Right ventricle myocardium superior (tissue), 1 donor: ENCODE data around the gene HSD3B2. TPM values are rescaled to one million over a fixed set of nuclear protein-coding genes. Genes with fewer than 3 reads are reported as not detected.
"Not testable (repeated sequence)": the region's sequence is repeated elsewhere in the genome, so short reads cannot be mapped to it uniquely, and the experiment has no call there.

Experiments used
- ATAC-seq: fragments of 200-7000 bp; cut with Tn5 transposase; one replicate; pipeline ENCODE4 v1.9.1; 2020; ENCODE audit warnings: mild to moderate bottlenecking; ENCODE audit not compliant: poor library complexity
- DNase-seq: peaks from one replicate; pipeline ENCODE4 v3.0.0-alpha.2; 2020
- intact Hi-C: fragments of 100-400 bp; cut with DNase I; formaldehyde crosslinking; loops from one replicate; pipeline ENCODE4 v1.11.2; 2022
- long read RNA-seq: library from polyadenylated mRNA; unstranded; transcript quantifications from one replicate; pipeline ENCODE4 v2.0.0, GENCODE V29; 2021
- total RNA-seq: library from RNA; stranded (reverse); fragmentation: NEBNext Ultra II Directional; extraction: Animal tissue kit (Norgen Biotek cat#: 25700); gene quantifications from one replicate; pipeline ENCODE4 v1.2.1, GENCODE V29; 2021
- donor health status: DM: no; HTN: yes; CAD: no; lungs with severe emphysema.

HSD3B2 gene
- total RNA-seq, result not detected
- long read RNA-seq, result 0 reads

DNA sequence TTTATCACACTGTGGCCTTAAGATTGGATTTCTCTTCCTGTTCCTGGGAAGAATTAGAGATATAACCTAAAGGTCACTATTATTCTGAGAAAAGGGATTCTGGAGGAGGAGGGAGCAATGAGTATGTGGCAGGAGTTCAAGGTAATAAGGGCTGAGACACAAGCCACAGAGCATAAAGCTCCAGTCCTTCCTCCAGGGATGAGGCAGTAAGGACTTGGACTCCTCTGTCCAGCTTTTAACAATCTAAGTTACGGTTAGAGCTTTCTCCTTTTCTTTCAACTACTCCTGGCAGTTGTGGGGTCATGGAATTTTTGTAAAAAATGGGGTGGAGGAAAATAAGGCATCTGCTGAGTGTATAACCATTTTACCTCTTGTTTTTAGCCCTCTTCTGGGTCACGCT is at the start of gene HSD3B2:
Gene HSD3B2 (plus strand): TSS at position 201 of the 400 bp plus-strand sequence. CDS start 270 bp downstream, outside the sequence.
- no peak for ATAC-seq
- DNase-seq, result no peak
- intact Hi-C loops, result no loop called here

DNA sequence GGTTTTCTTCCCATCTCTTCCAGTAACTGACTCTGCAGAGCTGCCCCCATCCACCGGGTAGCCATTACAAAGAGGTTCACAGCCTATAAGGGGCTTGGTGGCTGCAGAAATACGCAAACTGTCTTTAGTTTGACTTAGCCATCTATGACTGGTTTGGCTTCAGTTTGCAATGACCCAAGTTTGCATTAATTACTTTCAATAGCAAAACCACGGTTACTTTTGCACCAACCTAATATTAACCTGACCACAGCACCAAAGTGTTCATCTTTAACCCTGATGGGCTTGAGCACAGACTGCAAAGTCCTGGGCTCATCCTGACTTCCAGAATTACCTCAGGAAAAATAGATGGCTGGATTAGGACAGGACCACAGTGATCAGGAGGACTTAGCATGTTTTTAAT is 48.5 kb upstream of the HSD3B2 start:
- DNase-seq (no peak), ATAC-seq (no peak)
- intact Hi-C loops, result no loop called here

DNA sequence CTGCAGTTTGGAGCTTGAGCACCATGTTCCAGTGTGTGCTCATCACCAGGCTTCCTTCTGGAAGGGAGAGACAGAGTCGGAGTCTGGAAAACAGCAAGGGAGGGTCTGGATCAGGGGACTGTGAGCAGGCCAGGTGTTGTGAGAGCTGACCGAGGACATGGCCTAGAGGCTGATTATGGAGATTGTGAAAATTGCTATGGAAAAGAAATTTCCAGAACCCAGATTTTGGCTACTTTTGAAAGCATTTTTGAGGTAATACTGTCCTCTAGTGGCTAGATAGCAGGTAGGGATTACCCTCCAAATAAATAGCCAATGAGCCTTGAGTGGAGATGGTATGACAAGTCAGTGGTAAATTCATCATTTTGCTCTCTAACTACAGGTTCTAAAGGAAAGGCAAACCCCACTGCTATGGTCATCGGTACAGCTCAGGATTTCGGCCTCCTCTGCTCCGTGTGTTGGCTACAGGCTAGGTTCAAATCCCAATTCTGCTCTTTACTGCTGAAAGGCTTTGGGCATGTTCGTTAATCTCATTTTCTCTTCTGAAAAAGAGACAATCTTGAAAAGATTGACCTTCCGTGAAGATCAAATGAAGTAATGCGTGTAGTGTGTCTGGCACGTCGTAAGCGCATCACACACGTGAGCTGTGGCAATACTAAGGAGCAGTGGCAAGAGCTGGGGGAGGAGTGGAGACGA is 47.4 kb upstream of the HSD3B2 start:
- DNase-seq (no peak), ATAC-seq (peak; percentile 56)
- intact Hi-C loops, result no loop called here

DNA sequence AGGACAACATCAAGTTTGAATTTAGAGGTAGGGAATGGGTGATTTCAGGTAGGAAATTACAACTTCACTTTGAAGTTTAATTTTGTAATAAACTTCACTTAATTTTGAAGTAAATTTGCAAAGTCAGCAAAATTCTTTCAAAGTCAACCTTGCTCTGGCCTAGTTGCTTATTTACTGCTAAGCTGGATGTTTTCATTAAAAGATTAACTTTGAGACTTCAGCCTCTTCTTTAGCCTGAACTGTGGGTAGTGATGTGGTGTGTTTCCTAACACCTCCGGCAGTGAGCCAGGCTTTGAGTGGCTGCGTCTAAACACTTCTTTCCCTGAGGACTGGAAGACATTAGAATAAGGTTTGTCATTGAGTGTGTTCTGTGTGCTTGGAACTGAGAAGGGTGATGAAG is 46.4 kb upstream of the HSD3B2 start, which contains the start of gene HAO2:
Gene HAO2 (plus strand): TSS at position 232 of the 400 bp plus-strand sequence. CDS start 12,301 bp downstream, outside the sequence.
- intact Hi-C loops, result no loop called here
- ATAC-seq, result no peak
- DNase-seq, result no peak

DNA sequence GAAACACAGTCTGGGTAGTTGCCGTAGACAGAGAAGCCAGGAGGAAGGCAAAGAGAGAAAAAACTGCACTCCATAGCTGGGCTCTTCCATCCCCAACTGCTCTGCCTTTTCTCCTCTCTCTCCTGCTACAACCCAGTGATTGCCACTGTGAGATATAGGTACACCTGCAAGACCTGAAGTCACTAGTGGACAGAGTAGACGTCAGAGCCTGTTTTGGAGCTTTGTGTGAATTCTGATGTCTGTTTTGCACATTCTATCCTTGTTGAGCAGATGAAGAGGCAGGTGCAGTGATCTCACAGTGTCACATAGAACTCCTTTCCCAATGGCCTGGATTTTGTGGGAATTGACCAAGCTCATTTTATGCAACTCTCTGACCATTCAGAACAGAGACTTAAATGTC is 44.2 kb upstream of the HSD3B2 start:
- no peak for DNase-seq
- no peak for ATAC-seq
- intact Hi-C loops, result no loop called here

DNA sequence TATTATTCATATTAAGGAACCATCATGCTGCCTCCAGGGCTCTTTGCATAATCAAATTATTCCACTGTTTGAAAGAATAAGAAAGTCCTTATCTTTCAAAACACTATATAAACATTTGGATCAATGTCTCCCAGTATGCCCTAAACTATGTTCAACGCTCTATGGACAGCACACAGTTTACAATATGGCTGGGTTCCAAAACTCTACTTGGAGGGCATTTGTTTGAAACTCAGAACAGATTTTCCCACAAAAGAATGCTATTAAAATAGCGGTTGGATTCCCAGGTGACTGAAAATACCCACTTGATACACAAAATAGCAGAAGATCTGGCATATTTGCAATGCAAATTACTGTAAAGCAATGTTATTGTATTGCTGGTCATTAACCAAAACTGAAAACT is 43.1 kb upstream of the HSD3B2 start:
- ATAC-seq (no peak), DNase-seq (no peak)
- intact Hi-C loops, result no loop called here

DNA sequence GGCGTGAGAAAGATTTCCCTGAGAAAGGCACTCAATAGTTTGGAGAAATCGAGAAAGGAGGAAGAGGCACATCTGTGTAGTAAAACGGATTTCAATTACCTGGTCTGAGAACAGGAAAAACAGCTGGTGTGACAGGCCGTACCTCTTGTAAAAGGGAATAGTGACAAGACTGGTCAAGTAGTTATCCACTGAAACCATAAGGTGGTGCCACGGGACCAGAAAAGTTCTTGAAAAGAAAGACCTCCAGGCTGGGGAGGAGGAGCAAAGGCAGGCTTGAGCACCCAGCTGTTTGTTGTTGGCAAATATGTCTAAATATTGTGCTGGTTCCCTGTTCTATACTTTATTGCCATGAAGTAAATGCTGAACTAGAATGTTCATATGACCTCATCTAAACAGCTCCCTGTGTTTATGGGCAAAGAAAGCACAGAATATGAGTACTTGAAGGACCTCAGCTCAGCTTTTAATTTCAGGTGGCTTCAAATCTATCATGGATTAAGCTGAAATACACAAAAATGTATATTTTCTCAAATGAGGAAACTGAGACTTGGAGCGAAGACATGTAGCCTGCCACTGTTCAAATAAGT is 42.4 kb upstream of the HSD3B2 start:
- ATAC-seq (no peak), DNase-seq (no peak)
- intact Hi-C loops, result no loop called here

DNA sequence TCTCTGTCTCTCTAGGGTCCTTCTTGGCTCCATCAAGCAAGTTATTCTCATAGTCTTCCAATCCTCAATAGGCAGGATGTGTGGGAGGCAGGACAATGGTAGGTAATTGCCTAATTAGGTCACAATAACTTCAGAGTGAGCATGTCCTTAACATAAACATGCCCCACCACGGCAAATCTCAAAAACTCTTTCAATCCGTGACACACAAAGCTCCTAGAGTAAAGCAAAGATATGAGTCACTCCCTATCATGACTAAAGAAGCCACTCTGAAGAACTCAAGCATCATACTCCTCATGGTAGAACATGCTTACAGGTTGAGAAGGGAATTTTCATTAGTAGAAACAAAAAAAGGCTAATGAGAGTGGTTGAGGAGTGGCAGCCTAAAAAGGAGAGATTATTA is 41.5 kb upstream of the HSD3B2 start:
- DNase-seq (no peak), ATAC-seq (no peak)
- intact Hi-C loops, result no loop called here

DNA sequence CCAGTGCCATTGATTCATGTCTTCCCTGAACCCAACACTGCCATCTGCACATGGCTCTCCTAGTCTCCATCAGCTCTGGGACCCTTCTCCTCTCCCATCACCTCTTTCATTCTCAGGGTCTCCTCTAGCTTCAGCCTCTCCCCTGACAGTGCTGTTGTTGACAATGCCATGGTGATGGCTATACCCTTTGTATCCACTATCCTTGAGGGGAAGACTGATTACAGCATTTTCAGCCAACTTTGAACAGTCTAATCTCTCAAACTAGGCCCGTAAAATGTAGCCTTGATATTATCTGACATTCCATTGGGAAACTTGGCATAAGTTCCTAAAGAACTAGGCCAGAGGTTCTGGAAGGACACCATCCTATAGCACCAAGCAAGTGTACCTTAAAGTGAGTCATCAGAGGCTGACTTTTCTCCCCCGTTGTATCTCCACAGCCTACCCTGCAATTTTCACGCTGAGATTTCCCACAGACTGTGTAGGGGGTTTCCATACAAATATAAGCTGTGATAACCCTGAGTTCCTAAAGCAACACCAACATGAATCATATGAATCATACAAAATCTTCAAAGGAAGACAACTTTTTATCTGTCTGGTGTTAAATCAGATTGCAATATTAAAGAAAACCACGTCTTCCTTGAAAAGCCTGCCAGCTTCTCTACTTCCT is 40.6 kb upstream of the HSD3B2 start:
- intact Hi-C loops, result no loop called here
- DNase-seq (no peak), ATAC-seq (no peak)

DNA sequence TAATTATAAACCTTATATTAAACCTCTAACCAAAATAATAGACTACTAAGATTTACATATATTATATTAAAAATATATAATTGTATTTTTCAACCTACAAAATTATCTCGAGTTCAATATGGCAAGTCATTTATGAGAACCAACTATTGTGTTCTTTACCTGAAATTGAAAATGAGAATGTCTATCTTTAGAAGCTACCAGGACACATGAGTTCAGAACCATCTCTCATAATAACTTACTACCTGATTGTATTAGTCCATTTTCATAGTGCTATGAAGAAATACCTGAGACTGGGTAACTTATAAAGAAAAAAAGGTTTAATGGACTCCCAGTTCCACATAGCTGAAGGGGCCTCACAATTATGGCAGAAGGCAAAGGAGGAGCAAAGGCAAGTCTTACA is 39.6 kb upstream of the HSD3B2 start:
- ATAC-seq (no peak), DNase-seq (no peak)
- intact Hi-C loops, result no loop called here

DNA sequence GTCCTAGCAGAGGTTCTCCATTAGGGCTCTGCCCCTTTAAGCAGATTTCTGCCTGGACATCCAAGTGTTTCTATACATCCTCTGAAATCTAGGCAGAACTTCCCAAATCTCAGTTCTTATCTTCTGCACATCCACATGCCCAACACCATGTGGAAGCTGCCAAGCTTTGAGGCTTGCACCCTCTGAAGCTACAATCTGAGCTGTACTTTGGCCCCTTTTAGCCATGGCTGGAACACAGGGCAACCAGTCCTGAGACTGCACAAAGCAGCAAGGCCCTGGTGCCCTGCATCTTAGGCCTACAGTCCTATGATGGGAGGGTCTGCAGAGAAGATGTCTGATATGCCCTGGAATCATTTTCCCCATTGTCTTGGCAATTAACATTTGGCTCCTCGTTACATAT is 38.4 kb upstream of the HSD3B2 start:
- intact Hi-C loops, result no loop called here
- no peak for ATAC-seq
- DNase-seq, result no peak

DNA sequence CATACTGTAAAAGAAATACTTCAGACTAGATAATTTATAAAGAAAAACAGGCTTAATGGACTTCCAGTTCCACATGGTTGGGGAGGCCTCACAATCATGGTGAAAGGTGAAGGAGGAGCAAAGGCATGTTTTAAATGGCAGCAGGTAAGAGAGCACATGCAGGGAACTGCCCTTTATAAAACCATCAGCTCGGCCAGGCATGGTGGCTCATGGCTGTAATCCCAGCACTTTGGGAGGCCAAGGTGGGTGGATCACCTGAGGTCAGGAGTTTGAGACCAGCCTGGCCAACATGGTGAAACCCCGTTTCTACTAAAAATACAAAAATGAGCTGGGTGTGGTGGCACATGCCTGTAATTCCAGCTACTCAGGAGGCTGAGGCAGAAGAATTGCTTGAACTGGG is 37.4 kb upstream of the HSD3B2 start:
- intact Hi-C loops, ATAC-seq, DNase-seq: not testable (repeated sequence)

DNA sequence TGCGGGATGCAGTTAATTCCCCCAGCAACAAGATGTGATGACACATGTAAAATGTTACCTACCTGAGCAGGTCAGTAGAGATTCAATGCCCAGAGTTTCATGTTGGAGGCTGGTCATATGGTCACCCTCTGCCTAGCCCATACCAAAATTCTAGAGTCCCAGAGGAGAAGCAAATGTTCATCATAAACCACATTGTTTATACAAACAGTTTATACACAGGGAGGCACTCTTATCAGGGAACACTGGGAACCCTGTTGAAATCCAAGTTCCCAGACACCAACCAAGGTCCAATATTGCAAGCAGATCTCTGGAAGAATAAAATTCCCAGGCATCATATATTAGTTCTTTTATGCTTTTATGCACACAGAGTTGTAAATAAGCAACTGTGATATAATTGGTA is 35.8 kb upstream of the HSD3B2 start:
- DNase-seq, result no peak
- no peak for ATAC-seq
- intact Hi-C loops, result no loop called here

DNA sequence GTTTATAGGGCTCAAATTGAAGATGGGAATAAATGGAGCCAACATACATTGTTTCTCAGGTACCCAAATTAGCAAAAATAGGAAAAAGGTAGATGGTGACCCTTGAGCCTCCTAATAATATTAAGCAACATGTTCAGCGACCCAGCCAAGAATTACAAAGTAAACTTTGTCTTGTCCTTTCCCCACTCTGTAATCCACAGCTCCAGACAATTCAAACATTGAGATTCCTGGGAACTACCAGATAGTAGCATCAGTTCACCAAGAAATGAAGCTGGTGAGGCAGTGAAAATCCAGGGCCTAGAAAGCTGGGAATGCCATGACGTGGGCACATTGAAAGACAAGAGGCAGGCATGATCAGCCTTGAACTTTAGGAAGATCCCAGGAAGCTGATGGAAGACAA is 34.6 kb upstream of the HSD3B2 start:
- ATAC-seq (no peak), DNase-seq (no peak)
- intact Hi-C loops, result no loop called here

DNA sequence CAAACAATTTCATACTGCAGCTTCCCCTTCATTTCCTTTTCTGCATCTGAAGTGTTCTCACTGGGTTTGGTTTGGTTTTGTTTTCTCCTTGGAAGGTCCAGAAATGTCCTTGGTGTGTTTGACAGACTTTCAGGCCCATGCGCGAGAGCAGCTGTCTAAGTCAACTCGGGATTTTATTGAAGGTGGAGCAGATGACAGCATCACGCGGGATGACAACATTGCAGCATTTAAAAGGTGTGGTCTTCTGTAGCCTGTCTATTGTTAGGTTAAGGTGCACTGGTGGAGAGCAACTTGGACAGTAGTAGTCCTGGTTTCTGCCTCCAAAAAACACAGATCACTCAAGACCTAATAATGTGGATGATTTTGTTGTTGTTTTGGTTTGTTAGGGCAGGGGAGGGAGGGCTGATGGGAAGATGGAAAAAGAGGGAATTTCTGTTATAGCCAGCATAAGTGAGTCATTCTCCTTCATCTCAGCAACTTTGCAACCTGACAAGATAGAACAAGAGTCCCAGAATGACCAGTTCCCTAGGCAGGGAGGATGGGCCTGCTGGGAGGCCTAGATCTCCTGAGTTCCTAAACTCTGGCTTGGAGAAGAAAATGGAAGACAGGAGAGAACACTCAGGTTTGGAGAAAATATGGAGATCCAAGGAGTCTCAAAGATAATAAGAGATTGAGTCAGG is 33.8 kb upstream of the HSD3B2 start:
- DNase-seq, result no peak
- no peak for ATAC-seq
- intact Hi-C loops, result no loop called here

DNA sequence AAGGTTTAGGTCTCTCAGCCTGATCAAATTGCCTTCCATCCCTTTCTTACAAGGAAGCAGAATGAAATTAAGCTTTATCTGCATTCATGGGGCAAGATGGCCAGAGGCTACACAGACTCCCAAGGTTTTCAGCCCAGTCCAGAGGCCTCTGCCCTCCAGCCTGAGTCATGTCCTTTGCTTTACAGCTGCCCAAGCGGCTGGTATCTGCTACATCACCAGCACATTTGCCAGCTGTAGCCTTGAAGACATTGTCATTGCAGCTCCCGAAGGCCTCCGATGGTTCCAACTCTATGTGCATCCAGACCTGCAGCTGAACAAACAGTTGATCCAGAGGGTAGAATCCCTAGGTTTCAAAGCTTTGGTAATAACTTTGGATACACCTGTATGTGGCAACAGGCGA is 30.4 kb upstream of the HSD3B2 start:
- DNase-seq, result no peak
- intact Hi-C loops, result no loop called here
- ATAC-seq, result no peak

DNA sequence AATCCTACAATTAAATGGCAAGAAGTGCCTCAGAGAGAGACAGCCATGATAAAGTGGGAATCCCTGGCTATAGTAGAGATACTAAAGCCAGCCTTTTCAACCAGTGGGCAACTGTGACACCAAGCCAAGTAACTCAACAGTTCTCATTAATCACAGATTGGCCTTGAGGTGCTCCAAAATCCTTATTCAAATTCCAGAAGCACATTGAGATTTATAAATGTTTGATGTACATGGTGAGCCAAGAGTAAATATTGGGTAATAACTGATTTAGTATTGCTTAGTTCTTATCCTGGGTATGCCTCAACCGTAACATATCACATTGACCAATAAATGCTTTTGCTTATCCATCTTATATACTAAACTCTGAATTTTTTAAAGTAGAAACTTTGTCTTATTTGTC is 29.3 kb upstream of the HSD3B2 start:
- ATAC-seq, result no peak
- intact Hi-C loops, result no loop called here
- DNase-seq, result no peak

DNA sequence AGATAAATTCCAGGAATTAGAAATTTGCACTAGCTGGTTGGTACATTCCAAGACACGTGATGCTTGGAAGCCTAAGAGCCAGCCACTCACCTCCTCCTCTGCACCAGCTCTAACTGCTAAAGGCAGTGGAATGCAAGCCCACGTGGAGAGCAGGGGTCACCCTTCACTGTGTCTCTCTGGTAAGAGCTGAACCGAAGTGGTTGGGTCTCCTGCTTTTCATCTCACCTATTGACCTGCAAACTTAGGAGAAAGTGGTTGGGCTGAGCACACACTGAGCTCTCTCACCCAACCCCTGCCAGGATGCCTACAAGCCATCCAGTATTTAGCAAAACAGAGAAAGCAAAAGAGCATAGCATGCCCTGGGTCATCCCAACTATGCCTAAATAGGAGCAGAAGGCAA is 27.1 kb upstream of the HSD3B2 start:
- DNase-seq, result no peak
- ATAC-seq, result no peak
- intact Hi-C loops, result no loop called here

DNA sequence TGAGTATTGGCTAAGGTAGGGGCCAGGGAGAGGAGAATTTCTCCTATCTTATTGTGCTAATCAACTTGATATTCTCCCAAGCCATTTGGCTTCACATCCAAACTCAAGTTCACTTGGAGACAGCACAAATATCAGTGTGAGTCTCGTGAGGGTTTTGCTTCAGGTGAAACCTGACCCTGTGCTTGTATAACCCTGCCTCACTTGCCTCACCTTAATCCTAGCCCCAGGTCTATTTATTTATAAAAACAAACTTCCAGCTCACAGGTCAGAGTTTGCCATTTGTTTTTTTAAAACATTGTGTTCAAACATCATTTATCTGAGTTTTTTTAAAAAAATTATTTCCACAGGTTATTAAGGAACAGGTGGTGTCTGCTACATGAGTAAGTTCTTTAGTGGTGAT is 26.5 kb upstream of the HSD3B2 start:
- no peak for DNase-seq
- intact Hi-C loops, result no loop called here
- no peak for ATAC-seq

DNA sequence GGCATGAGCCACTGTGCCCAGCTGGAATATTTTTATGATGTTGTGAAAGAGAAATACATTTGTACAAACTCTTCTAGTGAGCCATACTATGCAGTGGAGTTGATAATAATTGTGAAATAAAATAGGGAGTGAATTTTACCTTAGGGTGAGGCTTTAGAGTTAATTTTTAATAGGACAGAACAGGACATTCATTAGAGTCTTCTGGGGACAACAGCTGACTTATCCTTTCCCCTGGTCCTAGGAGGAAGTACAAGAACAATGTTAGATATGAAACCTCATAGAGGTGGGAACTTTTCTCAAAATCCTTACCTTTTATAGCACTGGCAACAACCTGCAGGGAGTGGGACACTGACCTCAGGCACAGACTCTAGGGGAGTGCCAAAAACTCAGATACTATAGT is 24.4 kb upstream of the HSD3B2 start:
- DNase-seq (no peak), ATAC-seq (no peak)
- intact Hi-C loops, result no loop called here
